Measurements from ENCODE around the gene BIK. TPM values are rescaled to one million over a fixed set of nuclear protein-coding genes. Genes with fewer than 3 reads are reported as not detected.

Gene BIK, protein sequence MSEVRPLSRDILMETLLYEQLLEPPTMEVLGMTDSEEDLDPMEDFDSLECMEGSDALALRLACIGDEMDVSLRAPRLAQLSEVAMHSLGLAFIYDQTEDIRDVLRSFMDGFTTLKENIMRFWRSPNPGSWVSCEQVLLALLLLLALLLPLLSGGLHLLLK
- total RNA-seq: 0.58 and 2.5 TPM in 2 replicates

DNA sequence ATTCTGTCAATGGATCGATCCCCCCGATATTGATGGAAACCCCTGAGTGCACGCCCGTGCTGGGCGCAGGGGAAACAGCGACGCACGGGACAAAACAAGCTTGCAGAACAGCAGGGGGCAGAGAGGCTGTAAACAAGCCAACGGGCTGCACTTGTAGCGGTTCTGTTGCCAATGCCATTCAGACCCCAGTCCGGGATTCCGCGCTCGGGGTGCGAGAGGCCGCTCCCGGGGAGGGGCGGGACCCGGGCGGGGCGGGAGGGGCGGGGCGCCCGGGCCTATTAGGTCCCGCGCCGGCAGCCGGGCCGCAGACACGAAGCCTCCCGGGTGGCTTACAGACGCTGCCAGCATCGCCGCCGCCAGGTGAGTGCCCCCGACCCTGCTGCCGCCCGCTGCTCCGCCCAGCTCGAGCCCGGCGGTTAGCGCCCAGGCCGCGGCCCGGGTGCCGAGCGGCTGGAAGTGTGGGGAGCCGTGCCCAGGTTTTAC, at the start of gene BIK:
BIK (plus strand) TSS at position 307 of the 483 bp plus-strand sequence. CDS start 13,273 bp downstream, outside the sequence.
- no peak for DNase-seq (ENCODE audit: extremely low read depth, low read depth, low spot score)

DNA sequence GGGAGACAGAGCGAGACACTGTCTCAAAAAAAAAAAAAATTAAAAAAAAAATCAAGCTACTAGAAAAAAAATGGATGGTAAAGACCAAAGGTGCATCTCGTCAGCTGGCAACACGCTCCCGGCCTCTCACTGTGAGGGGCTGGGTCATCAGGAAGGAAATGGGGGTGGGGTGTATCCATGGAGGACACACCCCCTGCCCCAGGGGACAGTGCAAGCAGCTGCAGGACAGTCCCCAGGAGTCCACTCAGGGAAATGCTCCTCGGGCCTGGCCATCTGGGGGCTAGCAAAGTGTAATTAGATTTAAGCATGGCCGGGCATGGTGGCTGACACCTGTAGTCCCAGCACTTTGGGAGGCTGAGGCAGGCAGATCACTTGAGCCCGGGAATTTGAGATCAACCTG, 44.4 kb upstream of the BIK start:
- DNase-seq (ENCODE audit: extremely low read depth, low read depth, low spot score): no peak

DNA sequence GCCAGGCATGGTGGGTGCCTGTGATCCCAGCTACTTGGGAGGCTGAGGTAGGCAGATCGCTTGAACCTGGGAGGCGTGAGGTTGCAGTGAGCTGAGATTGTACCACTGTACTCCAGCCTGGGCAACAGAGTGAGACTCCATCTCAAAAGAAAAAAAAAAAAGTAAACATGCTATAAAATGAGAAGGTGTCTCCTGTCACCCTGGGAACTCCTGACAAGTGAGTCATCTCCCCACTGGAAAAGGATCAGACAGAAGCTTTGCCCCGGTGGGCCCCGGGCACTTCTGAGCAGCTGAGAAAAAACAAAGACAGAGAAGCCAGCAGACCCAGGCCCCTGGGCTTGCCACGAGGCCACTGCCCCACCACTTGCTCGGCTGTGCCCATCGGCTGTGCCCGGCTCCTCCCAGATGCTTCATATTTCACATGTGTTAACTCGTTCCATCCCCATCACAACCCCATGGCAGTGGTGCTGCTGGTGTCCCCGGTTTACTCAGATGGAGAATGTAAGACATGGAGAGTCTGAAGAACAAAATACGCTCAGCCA, 43.6 kb upstream of the BIK start:
- no peak for DNase-seq (ENCODE audit: extremely low read depth, low read depth, low spot score)

DNA sequence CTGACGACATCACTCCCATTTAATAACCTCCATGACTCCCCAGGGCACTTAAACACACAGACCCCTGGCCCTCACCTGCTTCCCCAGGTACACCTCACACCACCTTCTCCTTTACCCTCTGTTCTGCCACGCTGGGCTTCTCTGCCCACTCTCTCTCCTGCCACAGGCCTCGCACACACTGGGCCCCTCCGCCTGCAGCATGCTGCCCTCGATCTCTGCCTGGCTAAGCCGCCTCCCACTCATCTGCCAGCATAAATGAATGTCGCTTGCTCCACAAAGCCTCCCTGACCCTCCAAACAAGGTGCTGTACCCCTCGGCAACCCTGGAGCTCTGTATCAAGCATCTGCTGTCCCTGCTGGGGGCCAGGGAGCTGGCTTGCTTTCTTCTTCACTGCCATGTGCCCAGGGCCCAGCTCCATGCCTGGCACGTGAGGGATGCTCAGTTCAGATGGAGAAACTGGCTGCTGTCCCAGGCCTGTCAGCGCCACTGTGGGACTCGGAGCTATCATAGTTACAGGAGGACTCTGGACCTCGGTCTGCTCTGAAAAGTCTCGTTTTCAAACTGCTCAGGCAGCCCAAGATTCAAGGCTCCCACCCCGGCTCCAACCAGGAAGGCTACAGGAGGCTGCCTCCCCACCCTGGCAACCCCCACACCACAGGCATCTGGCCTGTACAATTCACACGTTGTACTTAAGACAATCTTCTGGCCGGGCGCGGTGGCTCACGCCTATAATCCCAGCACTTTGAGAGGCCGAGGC, 33.3 kb upstream of the BIK start:
- no peak for DNase-seq (ENCODE audit: extremely low read depth, low read depth, low spot score)

DNA sequence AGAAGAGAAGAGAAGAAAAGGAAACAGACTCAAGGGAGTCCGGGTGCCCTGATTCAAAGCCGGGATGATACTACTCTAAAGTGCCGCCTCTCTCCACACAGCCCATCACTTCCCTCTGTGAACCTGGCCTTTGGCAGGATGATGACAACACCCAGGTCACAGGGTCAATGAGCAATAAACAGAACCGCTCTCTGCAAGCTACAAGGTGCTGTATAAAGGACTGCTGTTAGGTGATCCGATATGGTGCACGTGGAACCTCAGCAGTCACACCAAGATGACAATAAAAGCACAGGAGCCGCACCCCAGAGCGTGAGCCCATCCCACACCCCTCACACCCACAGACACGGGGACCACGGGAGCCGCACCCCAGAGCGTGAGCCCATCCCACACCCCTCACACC, 32.0 kb upstream of the BIK start:
- no peak for DNase-seq (ENCODE audit: extremely low read depth, low read depth, low spot score)

DNA sequence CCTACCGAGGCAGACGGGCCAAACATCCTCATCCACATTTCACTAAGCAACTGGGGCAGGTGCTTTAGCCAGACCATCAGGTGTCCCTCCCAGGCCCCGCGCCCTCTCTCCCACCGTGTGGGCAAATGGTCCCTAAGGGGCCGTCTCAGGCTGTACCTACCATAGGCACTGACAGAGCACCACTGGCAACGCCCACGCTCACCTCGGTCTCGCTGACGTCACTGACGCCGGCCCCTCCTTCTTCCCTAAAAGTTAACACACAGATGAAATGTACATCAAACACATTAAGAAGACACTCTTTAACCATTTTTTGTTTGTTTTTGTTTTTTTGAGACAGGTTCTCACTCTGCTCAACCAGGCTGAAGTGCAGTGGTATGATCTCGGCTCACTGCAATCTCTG, 30.8 kb upstream of the BIK start:
- no peak for DNase-seq (ENCODE audit: extremely low read depth, low read depth, low spot score)

DNA sequence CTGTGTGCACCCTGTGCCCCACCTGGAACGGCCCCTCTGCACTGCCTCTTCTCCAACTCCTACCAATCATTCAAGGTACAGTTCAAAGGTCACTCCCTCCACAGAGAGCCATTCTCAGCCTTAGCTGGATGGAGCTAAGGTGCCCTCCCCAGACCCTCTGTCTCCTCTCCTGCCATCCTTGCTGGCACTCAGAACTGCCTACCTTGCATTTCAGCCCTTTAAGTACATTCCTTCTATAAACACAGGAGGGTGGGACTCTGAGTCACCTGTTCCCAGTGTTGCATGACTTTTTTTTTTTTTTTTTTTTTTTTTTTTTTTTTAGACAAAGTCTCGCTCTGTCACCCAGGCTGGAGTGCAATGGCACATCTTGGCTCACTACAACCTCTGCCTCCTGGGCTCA, 29.9 kb upstream of the BIK start:
- no peak for DNase-seq (ENCODE audit: extremely low read depth, low read depth, low spot score)

DNA sequence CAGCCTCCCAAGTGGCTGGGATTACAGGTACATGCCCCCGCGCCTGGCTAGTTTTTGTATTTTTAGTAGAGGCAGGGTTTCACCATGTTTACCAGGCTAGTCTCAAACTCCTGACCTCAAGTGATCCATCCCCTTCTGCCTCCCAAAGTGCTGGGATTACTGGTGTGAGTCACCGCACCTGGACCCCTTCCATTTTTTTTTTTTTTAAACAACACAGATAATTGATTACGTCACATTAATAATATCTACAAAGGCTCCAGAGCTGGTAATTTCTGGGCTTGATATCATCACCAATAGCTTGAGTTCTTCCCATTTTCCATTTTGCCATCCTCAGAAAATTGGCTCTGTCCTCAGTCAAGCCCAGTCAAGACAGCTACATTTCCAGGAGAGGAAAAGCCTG, 28.6 kb upstream of the BIK start:
- no peak for DNase-seq (ENCODE audit: extremely low read depth, low read depth, low spot score)

DNA sequence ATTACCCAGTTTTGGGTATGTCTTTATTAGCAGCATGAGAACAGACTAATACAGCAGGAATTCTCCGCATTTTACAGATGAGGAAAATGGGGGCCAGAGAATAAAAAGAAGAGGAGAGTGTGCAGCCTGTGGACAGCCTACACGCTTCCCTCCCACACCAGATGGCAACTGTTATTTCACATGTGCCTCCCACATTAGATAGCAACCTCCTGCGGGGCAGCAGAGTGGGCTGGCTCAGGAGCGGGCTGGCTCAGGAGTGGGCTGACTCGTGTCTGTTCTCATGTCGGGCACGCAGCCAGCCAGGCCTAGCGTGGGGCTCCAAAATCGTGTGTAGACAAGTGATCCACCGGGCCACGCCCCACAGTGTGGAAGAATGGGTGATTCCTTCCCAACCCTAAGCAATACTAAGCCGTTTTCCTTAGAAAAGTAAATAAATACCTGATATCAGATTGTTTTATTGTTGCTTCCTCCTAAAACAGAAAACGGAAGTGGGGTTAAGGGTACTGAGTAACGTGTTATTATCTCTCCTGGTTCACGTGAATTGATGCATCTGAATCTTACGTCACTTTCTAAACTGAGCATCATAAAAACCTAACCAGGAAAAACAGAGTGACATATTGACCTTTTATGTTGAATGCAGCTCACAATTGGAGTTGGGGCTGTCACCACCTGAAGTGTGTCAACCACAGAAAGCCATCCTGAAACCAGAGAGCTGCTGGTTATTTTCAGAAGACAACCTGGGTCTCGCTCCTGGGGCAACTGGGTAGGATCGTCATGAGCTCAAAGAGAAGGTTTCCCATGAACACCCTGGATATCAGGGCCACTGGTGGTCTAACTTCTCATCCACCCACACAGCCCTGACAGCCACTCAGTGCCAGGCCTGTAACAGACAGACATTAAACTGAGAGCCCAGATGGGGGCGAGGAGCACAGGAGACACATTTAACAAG, 24.6 kb upstream of the BIK start:
- no peak for DNase-seq (ENCODE audit: extremely low read depth, low read depth, low spot score)

DNA sequence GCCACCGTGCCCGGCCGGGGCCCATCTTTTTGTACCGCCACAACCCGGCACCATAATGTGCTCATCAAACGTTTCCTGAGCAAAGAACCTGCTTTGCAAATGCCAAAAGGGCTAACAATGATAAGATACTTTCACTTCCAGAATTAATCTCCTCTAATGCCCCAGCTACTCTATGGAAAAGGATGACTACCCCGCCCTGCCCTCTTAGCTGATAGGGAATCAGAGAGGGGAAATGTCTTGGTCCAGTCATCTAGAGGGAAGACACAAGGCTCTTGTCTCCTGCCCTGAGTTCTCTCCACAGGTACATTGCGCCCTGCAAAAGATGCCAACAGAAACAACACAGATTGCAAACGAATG, 21.9 kb upstream of the BIK start:
- no peak for DNase-seq (ENCODE audit: extremely low read depth, low read depth, low spot score)

DNA sequence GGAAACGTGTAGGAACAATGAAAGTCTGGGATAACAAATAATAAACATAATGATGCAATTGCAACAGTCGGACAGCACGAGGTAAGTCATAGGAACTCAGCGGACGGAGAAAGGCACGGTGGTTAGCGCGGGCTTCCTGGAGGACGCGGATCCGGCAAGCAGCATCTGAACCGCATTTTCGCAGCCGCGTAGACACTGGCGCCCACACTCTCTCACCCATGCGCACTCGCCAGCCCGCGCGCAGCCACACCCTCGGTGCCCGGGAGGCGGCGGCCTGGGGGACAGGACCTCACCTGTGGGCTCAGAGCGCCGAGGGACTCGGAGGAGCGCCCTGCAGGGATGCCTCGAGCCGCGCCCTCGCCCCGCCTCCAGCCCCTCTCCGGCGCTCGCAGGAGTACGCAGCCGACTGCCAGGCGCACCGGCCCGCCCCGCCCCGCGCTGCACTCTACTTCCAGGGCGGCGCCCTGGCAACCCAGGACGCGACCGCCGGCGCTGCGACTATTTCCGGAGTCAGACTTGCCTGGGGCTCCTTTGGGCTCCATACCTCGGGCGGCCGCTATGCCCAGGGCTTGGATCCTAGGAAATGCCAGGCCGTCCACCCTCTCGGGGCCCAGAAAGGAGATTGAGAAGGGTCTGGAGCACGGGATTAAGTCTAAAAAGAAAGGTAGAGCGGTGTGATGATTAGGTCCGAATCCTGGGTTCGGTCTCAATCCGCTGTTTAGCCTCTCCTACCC, 21.4 kb upstream of the BIK start, which contains the start of gene TTLL1:
TTLL1 (minus strand) TSS at position 408 of the 734 bp plus-strand sequence. CDS start 13,805 bp downstream, outside the sequence.
- no peak for DNase-seq (ENCODE audit: extremely low read depth, low read depth, low spot score)

DNA sequence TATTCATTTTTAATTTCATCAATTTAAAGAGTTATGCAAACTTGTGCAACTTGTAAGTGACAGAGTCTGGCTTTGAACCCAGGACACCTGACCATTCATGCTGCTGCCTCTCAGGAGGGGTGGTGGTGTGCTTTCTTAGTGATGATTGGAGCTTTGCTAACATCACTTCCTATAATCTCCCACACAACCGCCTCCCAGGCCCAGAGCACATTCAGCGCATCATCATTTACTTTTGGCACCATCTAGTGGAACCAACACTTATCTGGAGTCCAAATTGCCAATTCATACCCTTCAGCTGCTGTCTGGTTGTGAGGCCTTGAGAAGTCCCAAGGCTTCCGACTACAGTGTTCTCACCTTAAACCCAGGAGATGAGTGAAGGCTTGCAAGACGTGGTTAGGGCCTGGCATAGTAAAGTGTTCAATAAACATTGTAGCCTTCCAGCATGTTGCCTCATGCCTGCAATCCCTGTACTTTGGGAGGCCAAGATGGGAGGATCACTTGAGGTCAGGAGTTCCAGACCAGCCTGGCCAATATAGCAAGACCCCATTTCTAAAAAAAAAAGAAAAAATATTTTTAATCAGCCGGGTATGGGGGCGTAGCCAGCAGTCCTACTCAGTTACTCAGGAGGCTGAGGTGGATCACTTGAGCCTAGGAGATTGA, 20.3 kb upstream of the BIK start:
- peak; percentile 61 for DNase-seq (ENCODE audit: extremely low read depth, low read depth, low spot score)

DNA sequence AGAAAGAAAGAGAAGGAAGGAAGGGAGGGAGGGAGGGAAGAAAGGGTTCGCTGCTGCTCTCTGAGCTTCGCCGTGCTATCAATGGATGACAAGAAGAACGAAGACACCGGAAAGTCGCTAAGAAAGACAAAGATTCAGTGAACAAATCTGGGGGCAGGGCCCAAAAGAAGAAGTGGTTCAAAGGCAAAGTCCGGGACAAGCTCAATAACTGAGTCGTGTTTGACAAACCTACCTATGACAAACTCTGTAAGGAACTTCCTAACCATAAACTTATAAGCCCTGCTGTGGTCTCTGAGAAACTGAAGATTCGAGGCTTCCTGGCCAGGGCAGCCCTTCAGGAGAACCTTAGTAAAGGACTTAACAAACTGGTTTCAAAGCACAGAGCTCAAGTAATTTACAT, 18.5 kb upstream of the BIK start:
- no peak for DNase-seq (ENCODE audit: extremely low read depth, low read depth, low spot score)

DNA sequence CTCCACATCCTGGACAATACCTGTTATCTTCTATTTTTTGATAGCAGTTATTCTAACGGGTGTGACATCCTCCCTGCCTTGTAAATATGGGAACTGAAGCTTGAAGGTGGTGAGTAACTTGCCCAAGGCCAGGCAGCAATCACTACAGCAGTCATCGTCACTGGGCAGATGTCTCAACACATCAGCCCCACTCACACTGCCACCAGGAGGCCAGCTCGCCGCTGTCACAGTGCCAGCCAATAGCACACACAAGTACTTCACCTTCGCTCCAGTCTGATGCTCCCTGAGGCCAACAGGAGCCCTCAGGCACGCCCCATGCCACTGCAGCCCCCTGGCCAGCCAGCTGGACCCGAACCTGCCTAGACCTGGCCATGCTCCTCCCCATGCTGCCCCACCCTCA, 16.5 kb upstream of the BIK start:
- no peak for DNase-seq (ENCODE audit: extremely low read depth, low read depth, low spot score)

DNA sequence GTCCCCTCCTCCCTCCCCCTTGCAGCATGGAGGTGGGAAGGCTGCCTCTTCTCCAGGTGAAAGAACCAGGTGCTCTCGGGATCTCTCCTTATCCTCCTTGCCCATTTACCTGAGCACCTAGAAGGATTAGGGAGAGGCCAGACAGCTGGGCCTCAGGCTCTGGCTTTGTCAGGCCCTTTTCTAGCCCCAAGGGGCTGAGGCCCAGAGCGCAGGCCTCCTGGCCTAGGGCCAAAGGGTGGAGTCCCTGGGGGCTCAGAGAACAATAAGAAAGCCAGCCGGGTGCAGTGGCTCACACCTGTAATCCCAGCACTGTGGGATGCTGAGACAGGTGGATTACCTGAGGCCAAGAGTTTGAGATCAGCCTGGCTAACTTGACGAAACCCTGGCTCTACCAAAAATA, 16.0 kb upstream of the BIK start:
- no peak for DNase-seq (ENCODE audit: extremely low read depth, low read depth, low spot score)

DNA sequence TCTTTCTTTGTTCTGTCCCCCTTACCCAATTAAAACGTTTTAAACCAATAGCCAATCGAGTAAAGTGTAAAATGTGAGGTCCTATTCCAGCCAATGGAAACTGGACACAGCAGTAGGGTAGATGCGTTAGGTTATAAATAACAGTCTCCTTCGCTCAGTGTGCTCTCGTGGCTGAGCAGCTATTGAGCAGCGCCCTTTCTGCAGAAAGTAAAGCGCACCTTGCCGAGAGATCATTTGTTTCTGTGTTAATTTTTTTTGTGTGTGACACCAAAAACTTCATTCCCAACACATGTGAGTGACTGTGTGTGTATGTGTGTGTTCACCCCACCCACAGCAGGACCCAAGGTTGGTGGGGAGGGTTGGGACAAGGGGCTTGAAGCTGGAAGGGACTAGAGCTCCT, 14.1 kb upstream of the BIK start:
- no peak for DNase-seq (ENCODE audit: extremely low read depth, low read depth, low spot score)

DNA sequence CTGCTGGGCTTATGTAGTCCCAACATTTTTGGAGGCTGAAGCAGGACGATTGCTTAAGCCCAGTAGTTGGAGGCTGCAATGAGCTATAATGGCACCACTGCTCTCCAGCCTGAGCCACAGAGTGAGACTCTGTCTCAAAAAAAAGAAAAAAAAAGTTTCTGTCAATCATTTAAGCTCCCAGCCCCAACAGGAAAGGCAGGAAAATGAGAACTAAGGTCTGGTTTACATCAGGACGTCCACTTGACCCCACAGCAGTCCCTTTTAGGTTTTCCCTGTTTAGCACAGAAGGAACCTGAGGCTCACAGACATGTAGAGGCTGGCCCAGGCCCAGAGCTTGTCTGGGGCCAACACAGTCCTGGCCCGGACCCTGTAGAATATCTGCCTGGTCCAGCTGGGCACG, 12.2 kb upstream of the BIK start:
- DNase-seq (ENCODE audit: extremely low read depth, low read depth, low spot score): no peak

DNA sequence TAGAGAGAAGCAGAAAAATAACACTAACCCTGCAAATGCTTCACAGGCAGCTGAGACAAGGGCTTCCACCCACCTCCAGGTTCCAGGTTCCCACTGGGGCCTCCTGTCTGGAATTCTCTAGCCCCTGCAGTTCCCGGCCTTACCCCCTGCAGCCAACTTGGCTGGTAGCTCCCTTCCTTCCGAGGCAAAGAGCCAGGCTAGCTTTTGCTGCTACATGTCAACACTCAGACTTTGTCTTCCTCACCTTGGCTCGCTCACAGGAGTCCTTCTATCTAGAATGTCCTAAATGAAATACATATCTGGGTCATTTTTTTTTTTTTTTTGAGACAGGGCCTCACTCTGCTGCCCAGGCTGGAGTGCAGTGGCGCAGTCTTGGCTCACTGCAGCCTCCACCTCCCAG, 11.5 kb upstream of the BIK start:
- no peak for DNase-seq (ENCODE audit: extremely low read depth, low read depth, low spot score)

DNA sequence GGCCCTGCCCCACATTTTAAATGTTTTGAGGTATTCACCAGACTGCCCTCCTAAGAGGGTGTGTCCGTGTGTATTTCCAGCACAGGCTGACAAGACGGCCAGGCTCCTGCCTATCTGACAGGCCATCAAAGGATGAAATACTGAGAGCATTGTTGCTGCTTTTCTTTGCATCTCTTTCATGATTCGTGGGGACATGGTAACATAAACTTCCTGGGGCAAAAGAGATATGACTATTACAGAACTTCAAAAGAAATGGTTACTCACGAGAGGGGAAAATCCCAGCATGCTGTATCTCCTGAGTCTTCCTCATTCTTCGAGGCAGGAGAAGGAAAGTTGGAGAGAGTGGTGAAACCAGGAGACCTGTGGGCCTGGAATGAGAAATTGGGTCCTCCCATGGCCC, 10.3 kb upstream of the BIK start:
- no peak for DNase-seq (ENCODE audit: extremely low read depth, low read depth, low spot score)

DNA sequence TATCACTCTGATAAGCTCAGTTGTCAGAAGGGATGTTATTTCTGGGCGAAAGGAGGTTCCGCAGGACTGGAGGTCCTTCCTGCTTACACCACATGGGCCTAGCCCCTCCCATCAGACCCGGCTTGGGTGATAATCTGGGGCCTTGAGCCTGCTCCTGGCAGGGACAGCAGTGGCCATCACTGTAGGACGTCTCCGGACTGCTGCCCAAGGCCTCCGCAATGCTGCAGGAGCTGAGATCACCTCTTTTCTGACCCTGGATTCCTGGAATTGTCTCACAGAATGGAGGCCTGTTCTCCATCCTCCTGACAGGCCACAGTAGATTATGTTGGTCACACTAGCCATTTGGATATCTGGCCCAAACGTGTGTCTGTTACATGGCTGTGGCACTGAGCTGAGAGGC, 9.2 kb upstream of the BIK start:
- no peak for DNase-seq (ENCODE audit: extremely low read depth, low read depth, low spot score)

Measured in glomerular endothelial cell (primary cell).